HepG2 (cell line): ENCODE measurements around the gene SEMA4A.
A peak's percentile ranks its signal among the peaks of the same experiment; 100 is the strongest.

Source experiments
- CERS6 ChIP-seq: sonication (generic); formaldehyde crosslinking; IDR thresholded peaks from 2 replicates; pipeline ENCODE4 v1.5.0; 2020; ENCODE audit warnings: missing genetic modification reagents
- CTCF ChIP-seq: sonication (generic); formaldehyde crosslinking; IDR thresholded peaks from 2 replicates; pipeline ENCODE4 v1.5.0; 2020; ENCODE audit warnings: mild to moderate bottlenecking, missing genetic modification reagents, moderate library complexity
- HNF4G ChIP-seq, 2 experiments: sonication (generic) in 1 of 2; formaldehyde crosslinking in 1 of 2; IDR thresholded peaks; 2 replicates each; pipeline versions ENCODE4 v1.4.0 to v1.6.1; 2011 to 2020; ENCODE audit warnings: borderline replicate concordance in 2 of 2, low read depth in 2 of 2, mild to moderate bottlenecking in 2 of 2, low read length in 1 of 2, missing genetic modification reagents in 1 of 2, moderate library complexity in 1 of 2
- HNRNPH1 ChIP-seq: fragments of 200-400 bp; formaldehyde crosslinking; optimal IDR thresholded peaks from 2 replicates; pipeline ENCODE3; 2017; ENCODE audit warnings: mild to moderate bottlenecking, low read depth, low read length
- HNRNPUL1 ChIP-seq: fragments of 200-400 bp; formaldehyde crosslinking; IDR thresholded peaks from 2 replicates; pipeline ENCODE4 v1.6.1; 2017; ENCODE audit warnings: low read depth, mild to moderate bottlenecking, low read length, moderate library complexity
- KDM1A ChIP-seq: IDR thresholded peaks from 2 replicates; pipeline ENCODE4 v1.6.1; 2016; ENCODE audit warnings: missing compliant biosample characterization
- NFE2L2 ChIP-seq: fragments of 150-350 bp; IDR thresholded peaks from 2 replicates; pipeline ENCODE4 v1.6.1; 2014; ENCODE audit warnings: low read length
- POGK ChIP-seq: sonication (generic); formaldehyde crosslinking; conservative IDR thresholded peaks from 2 replicates; pipeline ENCODE4 v1.8.0; 2022; ENCODE audit warnings: mild to moderate bottlenecking, moderate library complexity, missing genetic modification reagents
- POLR2A ChIP-seq, 2 experiments: IDR thresholded peaks; 2 replicates each; pipeline ENCODE4 v1.6.1; 2011; ENCODE audit warnings: low read depth in 2 of 2, low read length in 2 of 2, mild to moderate bottlenecking in 1 of 2, moderate library complexity in 1 of 2; ENCODE audit not compliant: insufficient read depth in 1 of 2
- REPIN1 ChIP-seq: sonication (generic); formaldehyde crosslinking; IDR thresholded peaks from 2 replicates; pipeline ENCODE4 v1.8.0; 2022; ENCODE audit warnings: missing genetic modification reagents, low read depth, mild to moderate bottlenecking, borderline replicate concordance
- SIN3A ChIP-seq: IDR thresholded peaks from 2 replicates; pipeline ENCODE4 v1.6.1; 2011; ENCODE audit warnings: low read depth, mild to moderate bottlenecking, control low read depth, low read length, borderline replicate concordance
- ZFX ChIP-seq: sonication (generic); formaldehyde crosslinking; IDR thresholded peaks from 2 replicates; pipeline ENCODE4 v1.4.0; 2020; ENCODE audit warnings: mild to moderate bottlenecking, low read depth, missing genetic modification reagents, moderate library complexity
- ZNF253 ChIP-seq: sonication (generic); formaldehyde crosslinking; IDR thresholded peaks from 2 replicates; pipeline ENCODE4 v1.8.0; 2022; ENCODE audit warnings: mild to moderate bottlenecking, missing genetic modification reagents, borderline replicate concordance
- TF ChIP-seq, protein P1 (sequence below): sonication (generic); formaldehyde crosslinking; IDR thresholded peaks from 2 replicates; pipeline ENCODE4 v1.9.0; 2021; ENCODE audit warnings: missing genetic modification reagents, mild to moderate bottlenecking, borderline replicate concordance

GRCh38 chr1:156191292-156191964 lies 38.0 kb downstream of the SEMA4A start:
- no peak for TF ChIP-seq POGK (CRISPR knock-in tag)
- TF ChIP-seq CERS6 (CRISPR knock-in tag) = no peak
- no peak for TF ChIP-seq ZNF253
- TF ChIP-seq POLR2A (IDR thresholded peaks at IDR 0.05; ENCODE audit: insufficient read depth in 1 of 2, low read depth in 2 of 2, low read length in 2 of 2) = no peak
- TF ChIP-seq ZFX (CRISPR knock-in tag) = no peak
- TF ChIP-seq, protein P1, sequence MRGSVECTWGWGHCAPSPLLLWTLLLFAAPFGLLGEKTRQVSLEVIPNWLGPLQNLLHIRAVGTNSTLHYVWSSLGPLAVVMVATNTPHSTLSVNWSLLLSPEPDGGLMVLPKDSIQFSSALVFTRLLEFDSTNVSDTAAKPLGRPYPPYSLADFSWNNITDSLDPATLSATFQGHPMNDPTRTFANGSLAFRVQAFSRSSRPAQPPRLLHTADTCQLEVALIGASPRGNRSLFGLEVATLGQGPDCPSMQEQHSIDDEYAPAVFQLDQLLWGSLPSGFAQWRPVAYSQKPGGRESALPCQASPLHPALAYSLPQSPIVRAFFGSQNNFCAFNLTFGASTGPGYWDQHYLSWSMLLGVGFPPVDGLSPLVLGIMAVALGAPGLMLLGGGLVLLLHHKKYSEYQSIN (CRISPR knock-in tag) = no peak
- no peak for TF ChIP-seq HNRNPUL1
- no peak for TF ChIP-seq SIN3A
- TF ChIP-seq REPIN1 (CRISPR knock-in tag) = no peak
- TF ChIP-seq HNRNPH1 = no peak
- TF ChIP-seq KDM1A (CRISPR knock-in tag) = no peak
- TF ChIP-seq NFE2L2 = peak; percentile 56; the same call in 1 of the 2 replicates
- TF ChIP-seq CTCF (CRISPR knock-in tag) = no peak
- 0 out of 2 replicates have a peak, but pooled peaks have one; percentile 10 for TF ChIP-seq HNF4G (IDR thresholded peaks at IDR 0.05; ENCODE audit: borderline replicate concordance, low read depth, low read length)
- no peak for TF ChIP-seq HNF4G (CRISPR knock-in tag; IDR thresholded peaks at IDR 0.05; ENCODE audit: borderline replicate concordance, low read depth)
